OCI-LY7 (cell line): ENCODE measurements around the gene IL15.

Experiments used
- CTCF ChIP-seq: fragments of 200-600 bp; sonication (generic); conservative IDR thresholded peaks from 2 replicates; pipeline ENCODE4 v1.5.1; 2014; ENCODE audit warnings: mild to moderate bottlenecking, antibody characterized with exemption, low read length, moderate library complexity, mixed read lengths
- EZH2phosphoT487 ChIP-seq: fragments of 200-600 bp; sonication (generic); IDR thresholded peaks from 2 replicates; pipeline ENCODE4 v1.6.1; 2018; ENCODE audit warnings: low read depth, borderline replicate concordance, mild to moderate bottlenecking, mixed run types, antibody characterized with exemption, low read length, moderate library complexity, mixed read lengths

GRCh38 chr4:141703497-141703896 lies 67.1 kb downstream of the IL15 start:
- no peak for TF ChIP-seq CTCF
- no peak for TF ChIP-seq EZH2phosphoT487
